ENCODE results near the gene ISOC2.

DNA sequence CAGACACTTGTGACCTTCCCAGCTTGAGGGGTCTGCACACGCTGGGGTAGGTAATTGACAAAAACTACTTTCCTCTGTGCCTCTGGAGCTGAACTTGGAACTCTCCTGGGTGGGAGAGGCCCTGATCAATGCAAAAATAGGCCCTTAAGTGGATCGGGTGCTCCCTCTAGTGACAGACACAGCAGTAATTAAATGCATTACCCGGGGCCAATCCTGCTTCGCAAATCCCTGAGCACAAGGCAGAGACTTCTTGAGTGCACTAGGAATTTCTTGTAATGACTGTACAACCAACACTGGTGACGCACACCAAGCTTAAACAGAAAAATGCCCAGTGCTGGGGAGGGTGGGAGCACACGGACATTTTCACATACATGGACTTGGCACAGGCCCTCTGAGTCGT lies 43.3 kb downstream of the ISOC2 start:
- TF ChIP-seq, protein P1, sequence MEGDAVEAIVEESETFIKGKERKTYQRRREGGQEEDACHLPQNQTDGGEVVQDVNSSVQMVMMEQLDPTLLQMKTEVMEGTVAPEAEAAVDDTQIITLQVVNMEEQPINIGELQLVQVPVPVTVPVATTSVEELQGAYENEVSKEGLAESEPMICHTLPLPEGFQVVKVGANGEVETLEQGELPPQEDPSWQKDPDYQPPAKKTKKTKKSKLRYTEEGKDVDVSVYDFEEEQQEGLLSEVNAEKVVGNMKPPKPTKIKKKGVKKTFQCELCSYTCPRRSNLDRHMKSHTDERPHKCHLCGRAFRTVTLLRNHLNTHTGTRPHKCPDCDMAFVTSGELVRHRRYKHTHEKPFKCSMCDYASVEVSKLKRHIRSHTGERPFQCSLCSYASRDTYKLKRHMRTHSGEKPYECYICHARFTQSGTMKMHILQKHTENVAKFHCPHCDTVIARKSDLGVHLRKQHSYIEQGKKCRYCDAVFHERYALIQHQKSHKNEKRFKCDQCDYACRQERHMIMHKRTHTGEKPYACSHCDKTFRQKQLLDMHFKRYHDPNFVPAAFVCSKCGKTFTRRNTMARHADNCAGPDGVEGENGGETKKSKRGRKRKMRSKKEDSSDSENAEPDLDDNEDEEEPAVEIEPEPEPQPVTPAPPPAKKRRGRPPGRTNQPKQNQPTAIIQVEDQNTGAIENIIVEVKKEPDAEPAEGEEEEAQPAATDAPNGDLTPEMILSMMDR (IDR thresholded peaks at IDR 0.05; ENCODE audit: borderline replicate concordance, extremely low read depth, low read length, poor library complexity, severe bottlenecking), result peak; percentile 76
- no peak for TF ChIP-seq EZH2 (IDR thresholded peaks at IDR 0.05; ENCODE audit: borderline replicate concordance, low read depth, low read length, severe bottlenecking)

Data from DND-41 (cell line).